ENCODE data around the gene PRKCB.

DNA sequence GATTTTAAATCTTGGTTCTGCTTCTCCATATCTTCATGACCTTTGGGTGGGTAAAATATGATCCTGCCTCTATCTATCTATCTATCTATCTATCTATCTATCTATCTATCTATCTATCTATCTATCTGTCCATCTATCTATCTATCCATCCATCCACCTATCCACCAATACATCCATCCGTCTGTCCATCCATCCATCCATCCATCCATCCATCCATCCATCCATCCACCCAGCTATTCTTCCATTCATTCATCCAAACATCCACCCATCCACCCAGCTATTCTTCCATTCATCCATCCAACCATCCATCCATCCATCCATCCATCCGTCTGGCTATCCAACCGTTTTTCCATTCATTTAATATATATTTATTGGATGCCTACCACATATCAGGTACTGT lies 11.5 kb downstream of the PRKCB start:
- TF ChIP-seq RAD21 (IDR thresholded peaks at IDR 0.05): no peak
- TF ChIP-seq, protein P1, sequence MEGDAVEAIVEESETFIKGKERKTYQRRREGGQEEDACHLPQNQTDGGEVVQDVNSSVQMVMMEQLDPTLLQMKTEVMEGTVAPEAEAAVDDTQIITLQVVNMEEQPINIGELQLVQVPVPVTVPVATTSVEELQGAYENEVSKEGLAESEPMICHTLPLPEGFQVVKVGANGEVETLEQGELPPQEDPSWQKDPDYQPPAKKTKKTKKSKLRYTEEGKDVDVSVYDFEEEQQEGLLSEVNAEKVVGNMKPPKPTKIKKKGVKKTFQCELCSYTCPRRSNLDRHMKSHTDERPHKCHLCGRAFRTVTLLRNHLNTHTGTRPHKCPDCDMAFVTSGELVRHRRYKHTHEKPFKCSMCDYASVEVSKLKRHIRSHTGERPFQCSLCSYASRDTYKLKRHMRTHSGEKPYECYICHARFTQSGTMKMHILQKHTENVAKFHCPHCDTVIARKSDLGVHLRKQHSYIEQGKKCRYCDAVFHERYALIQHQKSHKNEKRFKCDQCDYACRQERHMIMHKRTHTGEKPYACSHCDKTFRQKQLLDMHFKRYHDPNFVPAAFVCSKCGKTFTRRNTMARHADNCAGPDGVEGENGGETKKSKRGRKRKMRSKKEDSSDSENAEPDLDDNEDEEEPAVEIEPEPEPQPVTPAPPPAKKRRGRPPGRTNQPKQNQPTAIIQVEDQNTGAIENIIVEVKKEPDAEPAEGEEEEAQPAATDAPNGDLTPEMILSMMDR (IDR thresholded peaks at IDR 0.05; ENCODE audit: low read depth, low read length, missing input control): no peak
- TF ChIP-seq, protein P2, sequence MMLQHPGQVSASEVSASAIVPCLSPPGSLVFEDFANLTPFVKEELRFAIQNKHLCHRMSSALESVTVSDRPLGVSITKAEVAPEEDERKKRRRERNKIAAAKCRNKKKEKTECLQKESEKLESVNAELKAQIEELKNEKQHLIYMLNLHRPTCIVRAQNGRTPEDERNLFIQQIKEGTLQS (IDR thresholded peaks at IDR 0.05): no peak
- no peak for TF ChIP-seq TAF1 (conservative IDR thresholded peaks at IDR 0.05)
